GM12878 (cell line): ENCODE measurements around the gene DDX56.

Experiments
- CREM ChIP-seq: IDR thresholded peaks from 2 replicates; pipeline ENCODE4 v1.6.1; 2014; ENCODE audit warnings: antibody characterized with exemption, low read depth
- CTCF ChIP-seq, 3 experiments: IDR thresholded peaks in 2 of 3; conservative IDR thresholded peaks in 1 of 3; 2 replicates each; pipeline ENCODE4 v1.5.1; 2011; ENCODE audit warnings: low read depth in 3 of 3, low read length in 3 of 3, mild to moderate bottlenecking in 3 of 3, control low read depth in 2 of 3, moderate library complexity in 2 of 3, inconsistent platforms in 1 of 3, mixed read lengths in 1 of 3; ENCODE audit not compliant: control insufficient read depth in 2 of 3, insufficient read depth in 1 of 3; ENCODE audit errors: extremely low read depth in 1 of 3
- FOXK2 ChIP-seq: fragments of 450-650 bp; IDR thresholded peaks from 2 replicates; pipeline ENCODE4 v1.6.1; 2017; ENCODE audit warnings: mild to moderate bottlenecking, moderate library complexity
- POLR2AphosphoS5 ChIP-seq: IDR thresholded peaks from 2 replicates; pipeline ENCODE4 v1.6.1; 2011; ENCODE audit warnings: mild to moderate bottlenecking, low read length, inconsistent platforms
- YY1 ChIP-seq: IDR thresholded peaks from 2 replicates; pipeline ENCODE4 v1.6.1; 2011; ENCODE audit warnings: low read depth, mild to moderate bottlenecking, low read length

GRCh38 chr7:44531421-44532380 is 42.0 kb downstream of the DDX56 start:
- TF ChIP-seq YY1 (no peak), POLR2AphosphoS5 (no peak), CREM (no peak), FOXK2 (no peak), CTCF (IDR thresholded peaks at IDR 0.05 in 2 of 3, conservative IDR thresholded peaks at IDR 0.05 in 1 of 3; ENCODE audit: control insufficient read depth in 2 of 3, extremely low read depth in 1 of 3, insufficient read depth in 1 of 3, low read depth in 3 of 3, low read length in 3 of 3) (no peak)
